PFSK-1 (cell line): ENCODE results near the gene WNT7B.

Experiments
- FOXP2 ChIP-seq: optimal IDR thresholded peaks from 2 replicates; pipeline ENCODE3; 2011; ENCODE audit warnings: borderline replicate concordance, control low read depth, inconsistent platforms; ENCODE audit not compliant: insufficient read depth; ENCODE audit errors: extremely low read length, extremely low read depth
- POLR2AphosphoS5 ChIP-seq: IDR thresholded peaks from 2 replicates; pipeline ENCODE4 v1.6.1; 2012; ENCODE audit warnings: low read depth, mild to moderate bottlenecking, control low read depth, low read length, moderate library complexity
- SIN3A ChIP-seq: IDR thresholded peaks from 2 replicates; pipeline ENCODE4 v1.6.1; 2012; ENCODE audit warnings: mild to moderate bottlenecking, low read length, moderate library complexity, borderline replicate concordance; ENCODE audit not compliant: insufficient read depth
- TAF1 ChIP-seq: IDR thresholded peaks from 2 replicates; pipeline ENCODE4 v1.6.1; 2012; ENCODE audit warnings: low read length, control low read depth, borderline replicate concordance; ENCODE audit not compliant: insufficient read depth
- TF ChIP-seq, protein P1 (sequence below), 2 experiments: IDR thresholded peaks; 2 replicates each; pipeline versions ENCODE4 v1.6.1 to v1.8.0; 2011 to 2012; ENCODE audit warnings: low read depth in 2 of 2, low read length in 2 of 2, control low read depth in 1 of 2, inconsistent platforms in 1 of 2, mild to moderate bottlenecking in 1 of 2, moderate library complexity in 1 of 2; ENCODE audit not compliant: insufficient read depth in 1 of 2

The WNT7B gene

DNA sequence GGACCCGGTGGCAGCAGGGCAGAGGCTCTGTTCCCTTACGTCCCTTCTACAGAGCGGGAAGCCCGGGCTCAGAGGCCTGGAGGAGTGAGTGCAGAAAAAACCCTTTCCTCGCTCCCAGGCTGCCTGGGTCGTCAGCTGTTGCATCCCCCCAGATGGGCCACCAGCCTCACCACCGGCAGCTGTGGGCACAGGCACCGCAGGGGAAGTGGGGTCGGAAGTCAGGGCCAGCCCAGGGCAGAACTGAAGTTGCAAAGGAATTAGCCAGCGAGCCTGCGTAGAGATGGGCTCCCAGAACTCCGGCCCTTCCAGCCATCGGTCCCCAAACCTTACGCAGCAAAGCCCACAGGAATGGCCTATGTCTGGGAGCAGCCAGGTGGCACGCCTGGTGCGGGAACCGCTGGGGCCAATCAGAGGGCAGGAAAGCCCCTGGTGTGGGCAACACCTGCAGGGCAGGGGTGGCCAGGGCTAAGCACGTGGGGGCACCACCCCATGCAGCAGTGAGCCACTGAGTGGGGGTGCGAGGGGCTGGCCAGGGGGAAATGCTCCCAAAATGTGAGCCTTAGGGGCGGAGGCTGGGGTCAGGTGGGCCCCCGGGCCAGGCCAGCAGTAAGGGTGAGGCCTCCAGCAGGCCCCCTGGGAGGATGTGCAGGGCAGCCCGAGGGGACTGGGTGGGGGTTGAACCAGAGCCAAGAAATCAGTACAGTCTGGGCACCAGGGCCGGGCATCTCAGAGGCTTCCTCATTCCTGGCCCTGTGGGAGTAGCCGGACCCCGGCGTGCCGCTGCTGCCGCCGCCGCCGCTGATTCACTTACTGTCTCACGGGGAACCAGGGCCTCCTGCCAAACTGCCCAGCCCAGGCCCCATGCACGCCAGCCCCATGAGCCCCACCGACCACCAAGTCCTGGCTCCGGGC is 58.2 kb downstream of the WNT7B start:
- TF ChIP-seq POLR2AphosphoS5 (no peak), TAF1 (no peak), SIN3A (no peak), FOXP2 (no peak)
- TF ChIP-seq, protein P1, sequence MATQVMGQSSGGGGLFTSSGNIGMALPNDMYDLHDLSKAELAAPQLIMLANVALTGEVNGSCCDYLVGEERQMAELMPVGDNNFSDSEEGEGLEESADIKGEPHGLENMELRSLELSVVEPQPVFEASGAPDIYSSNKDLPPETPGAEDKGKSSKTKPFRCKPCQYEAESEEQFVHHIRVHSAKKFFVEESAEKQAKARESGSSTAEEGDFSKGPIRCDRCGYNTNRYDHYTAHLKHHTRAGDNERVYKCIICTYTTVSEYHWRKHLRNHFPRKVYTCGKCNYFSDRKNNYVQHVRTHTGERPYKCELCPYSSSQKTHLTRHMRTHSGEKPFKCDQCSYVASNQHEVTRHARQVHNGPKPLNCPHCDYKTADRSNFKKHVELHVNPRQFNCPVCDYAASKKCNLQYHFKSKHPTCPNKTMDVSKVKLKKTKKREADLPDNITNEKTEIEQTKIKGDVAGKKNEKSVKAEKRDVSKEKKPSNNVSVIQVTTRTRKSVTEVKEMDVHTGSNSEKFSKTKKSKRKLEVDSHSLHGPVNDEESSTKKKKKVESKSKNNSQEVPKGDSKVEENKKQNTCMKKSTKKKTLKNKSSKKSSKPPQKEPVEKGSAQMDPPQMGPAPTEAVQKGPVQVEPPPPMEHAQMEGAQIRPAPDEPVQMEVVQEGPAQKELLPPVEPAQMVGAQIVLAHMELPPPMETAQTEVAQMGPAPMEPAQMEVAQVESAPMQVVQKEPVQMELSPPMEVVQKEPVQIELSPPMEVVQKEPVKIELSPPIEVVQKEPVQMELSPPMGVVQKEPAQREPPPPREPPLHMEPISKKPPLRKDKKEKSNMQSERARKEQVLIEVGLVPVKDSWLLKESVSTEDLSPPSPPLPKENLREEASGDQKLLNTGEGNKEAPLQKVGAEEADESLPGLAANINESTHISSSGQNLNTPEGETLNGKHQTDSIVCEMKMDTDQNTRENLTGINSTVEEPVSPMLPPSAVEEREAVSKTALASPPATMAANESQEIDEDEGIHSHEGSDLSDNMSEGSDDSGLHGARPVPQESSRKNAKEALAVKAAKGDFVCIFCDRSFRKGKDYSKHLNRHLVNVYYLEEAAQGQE (IDR thresholded peaks at IDR 0.05; ENCODE audit: insufficient read depth in 1 of 2, low read depth in 2 of 2, low read length in 2 of 2), result no peak

DNA sequence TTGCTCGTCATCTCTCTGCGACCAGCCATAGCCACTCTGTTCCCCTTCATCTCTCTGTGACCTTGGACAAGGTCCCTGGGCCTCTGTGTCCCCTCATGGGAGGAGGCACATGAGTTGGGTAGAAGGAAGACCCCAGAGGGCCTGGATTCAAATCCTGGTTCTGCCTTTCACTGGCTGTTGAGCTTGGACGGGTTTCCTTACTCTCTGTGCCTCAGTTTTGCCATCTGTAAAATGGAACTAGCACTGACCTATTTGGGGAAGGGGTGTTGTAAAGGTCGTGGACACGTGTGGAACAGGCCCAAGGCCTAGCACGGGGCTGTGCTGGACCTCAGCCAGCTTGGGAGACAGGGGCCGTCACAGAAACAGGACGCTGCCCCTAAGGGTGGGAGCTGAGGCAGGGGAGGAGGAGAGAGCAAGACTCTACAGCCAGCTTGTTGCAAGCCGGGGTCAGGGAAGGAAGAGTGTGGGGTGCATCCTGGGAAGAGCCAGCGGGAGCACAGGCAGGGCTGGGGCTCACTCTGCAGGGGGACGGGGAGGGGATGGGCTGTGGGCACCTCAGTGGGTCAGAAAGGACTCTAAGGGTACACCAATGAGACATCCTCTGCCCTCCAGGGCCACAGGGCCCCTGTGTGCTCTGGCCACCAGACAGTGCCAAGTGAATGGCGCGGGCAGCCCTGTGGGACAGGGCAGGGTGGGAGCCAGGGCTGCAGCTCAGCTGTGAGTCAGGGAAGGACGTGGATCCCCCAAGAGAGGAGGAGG is 59.1 kb downstream of the WNT7B start:
- TF ChIP-seq TAF1, result no peak
- no peak for TF ChIP-seq FOXP2
- TF ChIP-seq, protein P1 (IDR thresholded peaks at IDR 0.05; ENCODE audit: insufficient read depth in 1 of 2, low read depth in 2 of 2, low read length in 2 of 2), result no peak
- TF ChIP-seq POLR2AphosphoS5, result no peak
- TF ChIP-seq SIN3A, result no peak

DNA sequence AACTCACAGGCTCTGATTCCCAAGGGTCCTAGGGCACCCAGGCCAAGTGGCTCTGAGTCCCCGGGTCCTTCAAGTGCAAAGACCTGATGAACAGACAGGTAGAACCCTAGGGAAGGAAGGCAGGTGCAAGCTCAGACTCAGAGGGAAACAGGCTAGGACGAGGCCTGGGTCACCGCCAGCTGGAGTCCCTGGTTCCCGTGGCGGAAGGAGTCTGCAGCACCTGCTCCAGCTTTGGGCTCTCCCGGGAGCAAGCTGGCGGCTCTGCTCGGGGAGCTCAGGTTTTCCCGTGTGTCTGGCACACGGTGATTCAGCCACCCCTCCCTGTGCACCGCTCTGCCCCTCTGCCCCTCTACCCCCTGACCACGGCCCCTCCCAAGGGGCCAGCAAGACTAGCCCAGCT is 59.8 kb downstream of the WNT7B start:
- TF ChIP-seq FOXP2 (no peak), POLR2AphosphoS5 (no peak), SIN3A (no peak), TAF1 (no peak)
- TF ChIP-seq, protein P1 (IDR thresholded peaks at IDR 0.05; ENCODE audit: insufficient read depth in 1 of 2, low read depth in 2 of 2, low read length in 2 of 2), result no peak

DNA sequence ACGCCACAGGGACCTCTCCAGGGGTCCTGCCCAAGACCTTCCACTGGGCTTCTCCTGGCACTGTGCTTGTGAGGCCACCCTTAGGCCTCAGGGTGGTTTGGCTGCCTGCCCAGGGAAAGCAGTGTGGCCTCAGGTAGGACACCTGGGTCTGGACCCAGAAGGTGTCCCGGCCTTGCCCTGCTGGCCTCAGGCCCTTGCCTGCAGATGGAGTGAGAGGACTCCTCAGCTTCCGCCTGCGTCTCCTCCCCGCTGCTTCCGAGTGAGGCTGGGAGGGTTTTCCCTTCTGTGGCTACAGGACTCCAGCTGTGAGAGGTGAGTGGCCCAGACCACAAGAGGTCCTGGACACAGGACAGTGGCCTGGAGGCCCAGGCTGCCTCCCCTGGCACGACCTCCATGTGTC is 60.4 kb downstream of the WNT7B start:
- TF ChIP-seq POLR2AphosphoS5, result no peak
- TF ChIP-seq, protein P1 (IDR thresholded peaks at IDR 0.05; ENCODE audit: insufficient read depth in 1 of 2, low read depth in 2 of 2, low read length in 2 of 2), result no peak
